ENCODE data around the gene BLOC1S5.

DNA sequence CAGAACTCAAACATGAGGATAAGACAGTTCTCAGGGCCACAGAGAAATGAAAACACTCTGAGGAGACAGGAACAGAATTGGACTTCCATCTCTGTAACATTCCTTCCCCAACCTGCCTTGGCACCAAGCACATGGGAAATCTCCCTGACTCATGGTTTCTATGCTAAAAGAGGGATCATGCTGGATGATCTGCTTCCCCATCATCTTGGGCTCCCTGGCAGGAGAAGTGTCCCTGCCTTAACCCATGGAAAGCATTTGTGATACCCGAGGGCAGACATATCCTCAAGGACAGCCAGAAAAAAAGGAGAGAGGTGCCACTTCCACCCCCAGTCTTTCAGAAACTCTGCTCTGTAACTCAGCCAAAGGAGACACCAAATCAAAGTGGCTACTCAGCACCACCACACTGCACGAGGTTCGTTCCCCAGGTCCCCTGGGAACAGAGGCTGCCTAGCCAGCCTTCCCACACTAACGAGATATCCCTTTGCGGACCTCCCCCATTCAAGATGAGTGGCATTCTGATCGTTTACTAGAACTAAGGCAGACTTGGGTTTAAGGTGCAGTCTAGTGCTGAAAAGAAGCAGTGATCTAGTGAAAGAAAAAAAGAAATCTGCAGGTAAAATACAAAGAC lies 34.8 kb downstream of the BLOC1S5 start:
- TF ChIP-seq TAF1 (IDR thresholded peaks at IDR 0.05; ENCODE audit: borderline replicate concordance, insufficient read depth, low read length), result no peak
- TF ChIP-seq POLR2AphosphoS5 (IDR thresholded peaks at IDR 0.05; ENCODE audit: low read depth, low read length), result no peak
- no peak for TF ChIP-seq SIN3A (IDR thresholded peaks at IDR 0.05; ENCODE audit: borderline replicate concordance, insufficient read depth, low read length)

Data from PFSK-1 (cell line).